Ishikawa (cell line): ENCODE measurements around the gene LY6G6D.

Experiments
- CEBPB ChIP-seq: IDR thresholded peaks from 2 replicates; pipeline ENCODE4 v1.6.1; 2012
- CREB1 ChIP-seq: IDR thresholded peaks from 2 replicates; pipeline ENCODE4 v1.6.1; 2012; ENCODE audit warnings: low read depth
- EGR1 ChIP-seq: IDR thresholded peaks from 2 replicates; pipeline ENCODE4 v1.6.1; 2012
- EP300 ChIP-seq: IDR thresholded peaks from 2 replicates; pipeline ENCODE4 v1.6.1; 2012; ENCODE audit warnings: borderline replicate concordance
- FOXM1 ChIP-seq: IDR thresholded peaks from 2 replicates; pipeline ENCODE4 v1.6.1; 2012; ENCODE audit warnings: low read depth, borderline replicate concordance
- NFIC ChIP-seq: IDR thresholded peaks from 2 replicates; pipeline ENCODE4 v1.6.1; 2012
- RAD21 ChIP-seq: IDR thresholded peaks from 2 replicates; pipeline ENCODE4 v1.6.1; 2012; ENCODE audit warnings: low read depth
- TAF1 ChIP-seq: IDR thresholded peaks from 2 replicates; pipeline ENCODE4 v1.6.1; 2012; ENCODE audit warnings: low read depth, mild to moderate bottlenecking
- TEAD4 ChIP-seq: IDR thresholded peaks from 2 replicates; pipeline ENCODE4 v1.6.1; 2012
- YY1 ChIP-seq: IDR thresholded peaks from 2 replicates; pipeline ENCODE4 v1.6.1; 2012; ENCODE audit warnings: low read depth
- ZBTB7A ChIP-seq: IDR thresholded peaks from 2 replicates; pipeline ENCODE4 v1.6.1; 2012; ENCODE audit warnings: low read depth
- TF ChIP-seq, protein P1 (sequence below): IDR thresholded peaks from 2 replicates; pipeline ENCODE4 v1.6.1; 2012
- TF ChIP-seq, protein P2 (sequence below): IDR thresholded peaks from 2 replicates; pipeline ENCODE4 v1.6.1; 2012; ENCODE audit warnings: low read depth, mild to moderate bottlenecking
- TF ChIP-seq, protein P3 (sequence below): IDR thresholded peaks from 2 replicates; pipeline ENCODE4 v1.6.1; 2012

DNA sequence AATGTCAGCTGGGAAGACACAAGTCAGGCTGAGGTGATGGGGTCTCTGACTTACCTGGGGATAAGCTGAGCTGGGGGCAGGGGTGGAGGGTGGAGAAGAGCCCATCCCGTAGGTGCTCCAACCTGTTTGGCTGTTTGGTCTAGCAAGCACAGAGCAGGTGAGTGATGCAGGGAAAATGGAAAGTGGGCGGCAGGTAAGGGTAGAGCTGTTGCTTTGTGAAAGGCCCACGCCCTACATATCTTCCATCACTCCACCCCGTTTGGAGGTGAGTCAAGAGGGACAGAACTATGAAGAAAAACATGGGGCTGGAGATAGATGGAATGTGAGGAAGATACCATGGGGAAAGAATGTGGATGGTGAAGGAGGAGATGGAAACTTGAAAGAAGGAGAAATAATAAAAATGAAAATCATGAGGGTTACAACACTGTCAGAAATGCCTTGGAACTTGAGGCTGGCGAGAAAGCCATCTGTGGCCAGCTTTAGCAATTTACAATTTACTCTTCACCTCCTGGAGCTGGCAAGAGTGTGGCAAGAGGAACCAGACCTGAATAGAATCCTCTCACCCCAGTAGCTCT, 5.1 kb downstream of the LY6G6D start:
- TF ChIP-seq TAF1, result no peak
- TF ChIP-seq TEAD4, result no peak
- no peak for TF ChIP-seq CREB1
- no peak for TF ChIP-seq RAD21
- TF ChIP-seq, protein P1, sequence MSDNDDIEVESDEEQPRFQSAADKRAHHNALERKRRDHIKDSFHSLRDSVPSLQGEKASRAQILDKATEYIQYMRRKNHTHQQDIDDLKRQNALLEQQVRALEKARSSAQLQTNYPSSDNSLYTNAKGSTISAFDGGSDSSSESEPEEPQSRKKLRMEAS, result no peak
- TF ChIP-seq, protein P2, sequence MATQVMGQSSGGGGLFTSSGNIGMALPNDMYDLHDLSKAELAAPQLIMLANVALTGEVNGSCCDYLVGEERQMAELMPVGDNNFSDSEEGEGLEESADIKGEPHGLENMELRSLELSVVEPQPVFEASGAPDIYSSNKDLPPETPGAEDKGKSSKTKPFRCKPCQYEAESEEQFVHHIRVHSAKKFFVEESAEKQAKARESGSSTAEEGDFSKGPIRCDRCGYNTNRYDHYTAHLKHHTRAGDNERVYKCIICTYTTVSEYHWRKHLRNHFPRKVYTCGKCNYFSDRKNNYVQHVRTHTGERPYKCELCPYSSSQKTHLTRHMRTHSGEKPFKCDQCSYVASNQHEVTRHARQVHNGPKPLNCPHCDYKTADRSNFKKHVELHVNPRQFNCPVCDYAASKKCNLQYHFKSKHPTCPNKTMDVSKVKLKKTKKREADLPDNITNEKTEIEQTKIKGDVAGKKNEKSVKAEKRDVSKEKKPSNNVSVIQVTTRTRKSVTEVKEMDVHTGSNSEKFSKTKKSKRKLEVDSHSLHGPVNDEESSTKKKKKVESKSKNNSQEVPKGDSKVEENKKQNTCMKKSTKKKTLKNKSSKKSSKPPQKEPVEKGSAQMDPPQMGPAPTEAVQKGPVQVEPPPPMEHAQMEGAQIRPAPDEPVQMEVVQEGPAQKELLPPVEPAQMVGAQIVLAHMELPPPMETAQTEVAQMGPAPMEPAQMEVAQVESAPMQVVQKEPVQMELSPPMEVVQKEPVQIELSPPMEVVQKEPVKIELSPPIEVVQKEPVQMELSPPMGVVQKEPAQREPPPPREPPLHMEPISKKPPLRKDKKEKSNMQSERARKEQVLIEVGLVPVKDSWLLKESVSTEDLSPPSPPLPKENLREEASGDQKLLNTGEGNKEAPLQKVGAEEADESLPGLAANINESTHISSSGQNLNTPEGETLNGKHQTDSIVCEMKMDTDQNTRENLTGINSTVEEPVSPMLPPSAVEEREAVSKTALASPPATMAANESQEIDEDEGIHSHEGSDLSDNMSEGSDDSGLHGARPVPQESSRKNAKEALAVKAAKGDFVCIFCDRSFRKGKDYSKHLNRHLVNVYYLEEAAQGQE, result no peak
- no peak for TF ChIP-seq CEBPB
- no peak for TF ChIP-seq EP300
- TF ChIP-seq NFIC, result no peak
- TF ChIP-seq, protein P3, sequence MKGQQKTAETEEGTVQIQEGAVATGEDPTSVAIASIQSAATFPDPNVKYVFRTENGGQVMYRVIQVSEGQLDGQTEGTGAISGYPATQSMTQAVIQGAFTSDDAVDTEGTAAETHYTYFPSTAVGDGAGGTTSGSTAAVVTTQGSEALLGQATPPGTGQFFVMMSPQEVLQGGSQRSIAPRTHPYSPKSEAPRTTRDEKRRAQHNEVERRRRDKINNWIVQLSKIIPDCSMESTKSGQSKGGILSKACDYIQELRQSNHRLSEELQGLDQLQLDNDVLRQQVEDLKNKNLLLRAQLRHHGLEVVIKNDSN, result no peak
- no peak for TF ChIP-seq FOXM1
- no peak for TF ChIP-seq YY1
- TF ChIP-seq ZBTB7A, result no peak
- no peak for TF ChIP-seq EGR1
